Midbrain (tissue), 1 donor: ENCODE results near the gene FAM222A.

Experiments
- DNase-seq: peaks from one replicate; lab custom pipeline; 2025; lab: John Stamatoyannopoulos, UW

FAM222A gene

DNA sequence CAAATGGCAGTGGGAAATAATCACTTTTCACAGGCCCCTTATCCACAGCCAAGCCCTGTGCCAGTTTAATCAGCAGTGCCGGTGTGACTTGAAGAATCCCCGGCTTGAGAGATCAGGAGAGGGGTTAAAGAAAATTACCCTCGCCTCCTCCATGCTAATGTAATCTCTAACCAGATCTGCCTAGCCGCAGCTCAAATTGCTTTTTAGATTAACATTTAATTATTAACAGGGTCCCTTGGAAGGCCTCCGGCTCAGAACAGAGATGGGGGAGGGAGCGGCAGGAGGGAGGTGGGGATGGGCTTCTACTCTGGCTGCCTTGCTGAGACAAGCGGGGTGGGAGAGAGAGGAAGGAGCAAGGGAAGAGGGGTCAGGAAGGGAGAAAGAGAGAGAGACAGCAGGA lies 24.0 kb downstream of the FAM222A start:
- no peak for DNase-seq

DNA sequence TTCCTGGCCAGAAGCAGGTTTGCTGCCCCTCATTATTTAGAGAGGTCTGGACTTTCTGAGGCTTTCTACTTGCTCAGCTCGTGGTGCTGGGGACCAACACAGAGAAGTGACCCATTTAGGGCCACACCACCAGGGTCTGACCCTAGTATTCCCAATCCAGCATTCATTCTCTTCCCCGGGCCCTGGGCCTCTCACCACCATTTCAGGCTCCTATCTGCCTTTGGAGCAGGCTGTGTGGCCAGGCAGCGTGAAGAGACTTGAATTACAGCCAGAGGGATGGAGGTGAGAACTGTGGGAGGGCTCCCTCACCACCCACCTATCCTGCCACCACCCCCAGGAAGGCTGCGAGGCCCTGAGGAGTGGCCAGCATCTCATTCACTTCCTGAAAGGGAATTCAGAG lies 24.6 kb downstream of the FAM222A start:
- no peak for DNase-seq

DNA sequence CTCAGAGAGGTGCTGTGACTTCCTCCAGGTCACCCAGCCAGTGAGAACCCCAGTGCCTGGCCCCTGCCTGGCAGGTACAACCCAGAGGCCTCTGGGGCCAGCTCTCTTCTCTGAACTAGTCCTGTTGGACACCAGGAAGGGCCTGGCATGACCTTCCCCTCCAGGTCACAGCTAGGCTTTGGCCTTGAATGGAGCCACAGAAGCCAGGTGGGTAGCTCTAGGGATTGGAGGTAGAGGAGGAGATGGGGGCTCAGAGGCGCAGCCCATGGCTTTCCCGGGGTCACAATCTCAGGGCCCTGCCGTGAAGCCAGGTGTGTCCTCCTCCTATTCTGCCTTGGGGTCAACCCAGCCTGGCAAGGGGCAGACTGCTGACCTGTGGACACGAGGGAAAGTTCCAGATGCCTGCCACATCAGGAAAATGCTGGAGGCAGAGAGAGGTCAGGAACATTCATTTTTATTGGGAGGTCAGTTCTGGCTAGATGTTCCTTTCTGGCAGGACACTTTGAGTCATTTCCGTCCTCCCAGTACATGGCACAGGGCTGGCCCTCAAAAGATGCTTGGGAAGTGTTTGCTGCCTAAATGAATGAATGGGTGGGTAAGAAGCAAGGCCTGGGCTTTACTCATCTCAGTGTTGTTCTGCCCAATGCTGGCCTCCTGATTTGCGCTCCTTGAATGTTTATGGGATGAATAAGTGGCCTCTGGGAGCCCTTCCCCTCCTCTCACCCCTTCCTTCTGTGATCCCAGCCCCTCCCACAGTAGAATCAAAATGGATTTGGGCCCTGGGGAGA lies 25.4 kb downstream of the FAM222A start:
- DNase-seq = no peak

DNA sequence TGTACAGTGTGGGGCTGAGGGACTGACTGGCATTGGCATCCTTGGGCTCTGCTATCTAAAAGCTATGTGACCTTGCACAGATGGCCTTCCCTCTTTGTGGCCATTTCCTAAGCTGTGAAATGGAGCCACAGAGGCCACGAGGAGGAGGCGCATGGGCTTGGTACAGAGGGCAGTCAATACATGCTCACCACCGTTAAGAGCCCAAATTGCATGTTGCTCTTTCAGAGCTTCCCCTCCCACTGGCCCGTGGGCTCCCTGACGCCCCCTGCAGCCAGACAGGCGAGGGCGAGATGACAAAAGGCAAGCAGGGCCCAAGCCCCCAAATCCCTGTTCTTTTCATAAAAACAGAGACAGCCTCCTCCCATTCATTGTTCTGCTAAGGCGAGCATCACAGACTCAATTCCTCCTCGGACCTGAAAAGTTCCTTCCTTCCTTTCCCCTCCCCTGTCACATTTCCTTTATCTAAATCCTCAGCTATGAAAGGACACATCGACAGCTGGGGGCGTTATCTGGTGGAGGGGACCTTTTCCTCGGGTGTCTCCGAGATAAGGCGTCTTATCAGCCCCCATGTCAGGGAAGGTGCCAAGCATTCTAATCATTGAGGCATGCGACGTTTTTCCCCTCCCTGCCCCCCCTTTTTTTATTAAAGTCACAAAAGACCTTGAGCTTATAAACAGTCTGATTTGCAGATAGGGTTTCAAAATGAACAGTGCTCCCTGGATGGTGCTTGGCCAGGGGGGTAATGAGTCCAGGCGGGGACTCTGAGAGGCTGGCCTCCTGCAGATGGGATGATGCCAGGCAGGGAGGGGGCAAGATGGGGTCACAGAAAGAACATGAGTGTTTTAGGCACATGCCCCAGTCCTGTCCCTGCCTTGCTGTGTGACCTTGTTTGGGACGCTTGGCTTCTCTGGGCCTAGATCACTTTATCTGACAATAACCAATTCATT lies 26.4 kb downstream of the FAM222A start:
- no peak for DNase-seq

DNA sequence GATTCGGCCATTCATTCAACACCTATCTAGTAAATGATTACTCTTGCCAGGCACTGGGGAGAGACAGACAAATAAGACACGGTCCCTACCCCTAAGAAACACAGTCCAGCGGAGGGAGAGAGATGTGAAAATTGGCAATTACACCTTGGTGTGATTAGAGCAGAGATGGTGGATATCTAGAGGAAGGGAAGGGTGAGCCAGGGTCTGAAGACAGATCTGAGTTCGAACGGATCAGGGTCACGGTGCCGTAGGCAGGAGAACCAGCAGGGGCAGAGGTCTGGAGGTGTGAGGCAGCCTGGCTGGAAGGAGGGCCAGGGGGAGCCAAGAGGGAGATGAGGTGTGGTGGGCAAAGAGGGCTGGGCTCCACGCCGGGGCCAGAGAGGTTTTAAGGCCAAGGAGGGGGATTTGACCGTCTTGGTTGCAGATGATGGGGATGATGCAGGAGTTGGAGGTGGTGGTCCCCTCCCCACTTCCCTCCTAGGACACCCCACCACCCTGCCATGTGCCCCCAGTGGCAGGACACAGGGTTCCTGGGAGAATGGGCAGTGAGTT lies 27.1 kb downstream of the FAM222A start:
- DNase-seq = no peak

DNA sequence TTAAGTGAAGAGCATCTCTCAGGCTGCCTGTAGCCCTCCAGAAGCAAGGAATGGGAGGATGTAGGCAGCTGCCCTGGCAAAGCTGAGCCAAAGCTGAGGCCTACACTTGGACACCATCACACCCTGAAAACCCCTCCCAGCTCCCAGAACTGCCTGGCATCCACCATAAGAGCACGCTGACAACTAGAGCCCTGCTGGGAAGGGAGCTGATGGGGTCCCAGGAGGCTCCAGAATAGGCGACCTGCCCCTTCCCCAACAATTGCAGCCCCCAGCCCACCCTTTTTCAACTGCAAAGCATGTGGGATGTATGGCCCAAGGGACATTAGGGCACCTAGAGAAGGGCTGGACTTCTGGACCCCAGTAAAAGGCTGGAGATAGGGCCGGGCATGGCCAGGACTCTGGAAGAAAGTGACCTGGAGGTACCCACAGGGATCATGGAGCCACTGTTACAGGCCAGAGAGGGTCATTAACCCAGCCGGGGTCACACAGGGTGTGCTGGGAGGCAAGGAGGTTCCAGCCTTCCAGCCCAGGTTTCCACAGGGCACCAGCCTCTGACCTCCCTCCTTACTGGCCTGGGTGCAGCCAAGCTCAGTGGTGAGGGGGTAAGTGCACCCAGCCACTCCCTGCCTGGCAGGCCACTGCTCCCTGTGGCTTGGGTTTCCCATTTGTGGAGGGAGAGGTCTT lies 27.8 kb downstream of the FAM222A start:
- no peak for DNase-seq

DNA sequence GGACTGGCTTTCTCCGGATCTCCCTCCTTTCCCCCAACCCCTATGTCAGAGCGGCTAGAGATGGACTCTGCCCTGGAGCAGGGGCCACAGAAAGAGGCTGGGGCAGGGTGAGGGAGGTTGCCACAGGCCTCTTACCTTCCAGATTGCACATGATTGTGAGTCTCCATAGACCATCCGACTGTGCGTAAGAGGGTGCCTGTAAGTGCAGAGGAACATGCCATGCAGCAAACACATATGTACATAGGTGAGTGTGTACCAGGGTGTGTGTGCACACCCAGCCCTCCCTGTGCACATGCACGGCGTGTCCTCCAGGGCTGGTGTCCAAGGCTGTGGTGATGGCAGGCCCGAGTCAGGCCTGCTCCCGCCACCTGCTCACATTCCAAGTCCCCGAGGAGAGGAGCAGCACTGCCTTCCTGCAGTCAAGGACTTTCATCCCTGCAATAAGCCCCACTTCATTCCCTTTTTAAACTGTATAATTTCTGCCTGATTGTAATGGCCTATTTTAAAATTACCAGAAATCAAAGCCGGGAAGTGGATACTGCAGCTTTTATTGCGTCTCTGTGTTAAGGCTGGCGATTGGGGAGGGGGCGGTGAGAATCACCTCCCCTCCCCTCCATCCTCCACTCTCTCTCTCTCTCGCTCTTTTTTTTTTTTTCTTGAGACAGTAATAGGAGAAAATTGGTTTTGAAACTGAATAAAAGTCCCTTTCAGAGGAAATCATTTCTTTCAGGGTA lies 28.5 kb downstream of the FAM222A start:
- no peak for DNase-seq

DNA sequence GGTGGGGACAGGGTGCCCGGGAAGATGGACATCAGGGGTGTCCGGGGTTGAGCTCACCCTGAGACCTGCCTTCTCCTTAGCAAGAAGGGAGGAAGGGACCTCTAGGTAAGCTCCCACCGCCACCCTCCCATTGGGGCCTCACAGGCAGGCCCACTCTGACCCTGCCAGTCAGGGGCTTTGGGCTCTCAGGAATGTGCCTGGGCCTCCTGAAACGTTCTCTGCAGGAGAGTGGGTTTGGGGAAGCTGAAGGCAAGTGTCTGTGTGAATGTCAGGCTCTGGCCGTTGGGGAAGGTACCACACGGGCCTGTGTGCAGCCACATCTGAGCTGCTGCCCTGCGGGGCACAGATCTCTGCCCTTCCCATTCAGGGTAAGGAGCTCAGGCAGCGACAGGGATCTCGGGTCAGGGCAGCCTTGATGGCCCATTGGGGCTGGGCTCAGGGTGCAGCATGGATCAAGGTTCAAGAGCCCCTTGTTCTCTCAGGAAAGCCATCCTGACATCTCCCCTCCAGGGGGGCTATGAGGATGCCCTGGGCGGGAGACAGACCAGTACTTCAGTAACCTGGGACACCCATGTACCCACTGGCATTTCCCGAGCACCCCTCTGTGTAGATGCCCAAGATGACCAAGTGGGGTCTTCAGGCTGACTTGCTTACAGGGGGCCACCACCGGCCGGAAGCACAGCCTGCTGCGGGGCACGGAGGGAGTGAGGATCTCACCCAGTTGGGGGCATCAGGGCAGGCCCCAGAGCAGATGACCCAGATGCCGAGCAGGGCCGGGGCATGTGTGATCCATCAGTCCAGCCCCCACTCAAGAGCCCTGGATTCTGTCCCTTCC lies 29.7 kb downstream of the FAM222A start:
- DNase-seq = no peak

DNA sequence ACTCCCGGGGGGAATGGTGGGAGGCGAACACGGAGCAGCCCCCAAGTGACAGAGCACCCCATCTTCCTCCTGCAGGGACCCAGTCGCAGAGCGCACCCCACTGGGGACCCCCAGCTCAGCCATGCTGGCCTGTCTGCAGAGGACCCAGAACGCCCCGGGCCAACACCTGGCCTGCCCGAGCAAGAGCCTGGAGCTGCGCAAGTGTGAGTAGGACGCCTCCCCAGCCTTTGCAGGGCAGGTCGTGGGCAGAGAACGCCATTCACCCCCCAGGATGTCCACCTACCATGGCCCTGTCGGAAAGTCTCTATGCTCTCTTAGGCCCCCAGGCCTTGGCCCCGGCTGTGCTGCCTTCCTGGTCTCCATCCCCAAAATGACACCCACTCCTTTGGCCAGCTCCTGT lies 30.4 kb downstream of the FAM222A start:
- DNase-seq = no peak

DNA sequence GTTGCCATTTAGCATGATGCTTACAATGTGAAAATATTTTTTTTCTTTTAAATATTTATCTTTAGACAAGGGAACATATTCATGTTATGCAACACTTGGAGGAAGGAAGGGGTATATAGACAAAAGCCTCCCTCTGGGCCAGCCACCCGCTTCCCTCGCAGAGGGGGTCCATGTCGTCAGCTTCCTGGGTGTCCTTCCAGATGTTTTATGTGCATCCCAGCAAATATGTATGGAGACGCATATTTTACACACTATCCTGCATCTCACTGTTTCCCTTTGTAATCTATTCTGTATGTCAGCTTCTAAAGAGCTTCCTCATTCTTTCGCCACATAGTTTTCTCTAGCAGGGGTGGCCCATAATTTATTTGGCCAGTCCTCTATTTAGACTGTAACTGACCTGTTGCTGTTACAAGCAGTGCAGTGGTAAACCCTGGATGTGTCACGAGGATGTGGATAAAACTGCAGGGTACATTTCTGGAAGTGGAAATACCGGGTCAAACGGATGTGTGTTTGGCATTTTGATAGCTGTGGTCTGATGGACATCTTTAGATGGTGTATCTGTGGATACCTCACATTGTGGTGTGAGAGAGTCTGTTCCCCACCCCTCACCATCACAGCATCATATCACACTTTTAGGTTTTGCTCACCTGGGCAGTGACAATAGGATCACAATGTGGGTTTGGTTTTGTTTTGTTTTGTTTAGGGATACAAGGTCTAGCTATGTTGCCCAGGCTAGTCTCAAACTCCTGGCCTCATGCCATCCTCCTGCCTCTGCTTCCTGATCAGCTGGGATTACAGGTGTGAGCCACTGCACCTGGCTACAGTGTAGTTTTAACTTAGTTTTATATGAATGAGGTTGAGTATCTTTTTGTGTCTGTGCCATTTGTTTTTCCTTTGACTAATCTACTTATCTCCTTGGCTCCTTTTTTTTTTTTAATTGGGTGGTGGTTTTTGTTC lies 31.6 kb downstream of the FAM222A start:
- no peak for DNase-seq

DNA sequence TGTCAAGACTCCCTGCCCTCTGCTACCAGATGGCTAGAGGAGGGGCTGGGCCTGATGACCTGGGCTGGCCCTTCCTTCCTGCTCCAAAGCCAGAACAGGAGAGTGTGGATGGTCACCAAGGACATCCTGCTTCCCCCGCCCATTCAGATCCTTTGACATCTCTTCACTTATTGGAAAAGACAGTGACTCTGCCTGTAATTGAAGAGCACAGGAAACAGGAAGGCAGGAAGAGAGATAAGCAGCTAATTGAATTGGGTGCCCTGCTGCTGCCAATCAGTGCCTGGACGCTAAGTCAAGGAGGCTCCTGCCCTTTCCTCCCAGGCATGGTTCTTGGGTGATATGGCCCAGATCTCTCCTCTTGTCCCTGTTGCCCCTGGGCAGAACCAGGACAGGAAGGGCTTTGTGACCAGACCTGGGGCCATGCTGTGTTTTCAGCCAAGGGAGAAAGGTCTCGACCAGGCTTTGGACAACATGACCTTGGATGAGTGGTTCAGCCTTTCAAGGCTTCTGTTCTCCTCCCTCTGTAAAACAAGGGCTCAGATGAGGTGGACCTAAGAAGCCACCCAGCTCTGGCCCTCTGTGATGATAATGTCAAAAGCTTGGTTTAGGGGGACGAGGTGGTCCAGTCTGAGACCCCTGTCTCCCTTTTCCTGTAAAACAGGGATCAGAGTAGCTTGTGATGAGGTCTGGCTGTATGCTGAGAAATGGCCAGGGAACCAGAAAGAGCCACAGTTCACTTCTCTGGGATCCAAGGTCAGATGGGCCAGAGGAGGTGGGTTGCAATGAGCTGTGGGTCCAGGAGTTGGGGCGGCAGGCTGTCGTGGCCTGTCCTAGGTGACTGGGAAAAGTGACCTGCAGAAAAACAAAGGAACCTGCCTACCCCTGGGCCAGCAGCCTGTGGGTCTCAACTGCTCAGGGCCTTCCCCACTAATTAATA lies 38.8 kb downstream of the FAM222A start:
- DNase-seq = no peak

DNA sequence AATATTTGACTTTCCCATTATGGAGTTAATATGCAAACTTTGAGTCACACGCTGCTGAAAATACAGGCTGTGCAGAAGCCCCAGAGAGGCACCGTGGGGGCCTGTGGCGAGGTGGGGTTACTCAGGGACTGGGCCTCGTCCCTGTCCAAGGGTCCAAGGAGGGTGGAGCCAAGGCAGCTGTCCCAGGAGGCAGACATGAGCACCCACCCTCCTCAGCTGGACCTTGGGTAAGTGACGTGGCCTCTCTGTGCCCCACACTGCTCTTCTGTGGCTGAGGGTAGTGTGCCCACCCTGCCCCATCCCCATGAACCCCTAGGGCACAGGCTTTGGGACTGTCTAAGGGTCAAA lies 39.4 kb downstream of the FAM222A start:
- DNase-seq = no peak

DNA sequence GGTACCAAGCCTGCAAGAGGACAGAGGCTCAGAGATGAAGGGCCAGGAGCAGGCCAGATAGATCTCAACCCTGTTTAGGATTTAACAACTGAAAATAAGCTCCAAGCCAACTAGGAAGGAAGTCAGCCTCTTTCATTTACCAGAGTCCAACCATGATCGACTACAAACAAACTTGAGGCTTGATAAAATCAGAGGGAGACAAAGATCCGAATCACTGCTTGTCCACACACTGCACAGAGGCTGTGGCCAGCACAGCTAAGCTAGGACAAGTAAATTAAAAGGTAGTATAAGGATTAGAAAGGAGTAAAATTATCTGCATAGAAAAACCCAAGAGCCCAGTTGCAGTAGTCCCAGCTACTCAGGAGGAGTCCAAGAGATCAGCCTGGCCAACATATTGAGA lies 40.3 kb downstream of the FAM222A start:
- DNase-seq = no peak

DNA sequence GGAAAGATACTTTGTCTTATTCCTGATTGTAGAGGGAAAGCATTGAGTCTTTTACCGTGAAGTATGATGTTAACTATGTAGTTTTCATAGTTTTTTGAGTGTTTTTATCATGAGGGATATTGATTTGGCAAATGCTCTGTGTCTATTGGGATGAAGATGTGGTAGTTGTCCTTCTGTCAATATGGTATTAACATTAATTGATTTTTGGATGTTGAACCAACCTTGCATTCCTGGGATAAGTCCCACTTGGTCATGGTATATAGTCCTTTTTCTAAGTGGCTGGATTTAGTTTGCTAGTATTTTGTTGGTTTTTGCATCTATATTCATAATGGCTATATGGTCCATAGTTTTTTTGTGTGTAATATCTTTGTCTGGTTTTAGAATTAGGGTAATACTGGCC lies 42.8 kb downstream of the FAM222A start:
- DNase-seq = no peak

DNA sequence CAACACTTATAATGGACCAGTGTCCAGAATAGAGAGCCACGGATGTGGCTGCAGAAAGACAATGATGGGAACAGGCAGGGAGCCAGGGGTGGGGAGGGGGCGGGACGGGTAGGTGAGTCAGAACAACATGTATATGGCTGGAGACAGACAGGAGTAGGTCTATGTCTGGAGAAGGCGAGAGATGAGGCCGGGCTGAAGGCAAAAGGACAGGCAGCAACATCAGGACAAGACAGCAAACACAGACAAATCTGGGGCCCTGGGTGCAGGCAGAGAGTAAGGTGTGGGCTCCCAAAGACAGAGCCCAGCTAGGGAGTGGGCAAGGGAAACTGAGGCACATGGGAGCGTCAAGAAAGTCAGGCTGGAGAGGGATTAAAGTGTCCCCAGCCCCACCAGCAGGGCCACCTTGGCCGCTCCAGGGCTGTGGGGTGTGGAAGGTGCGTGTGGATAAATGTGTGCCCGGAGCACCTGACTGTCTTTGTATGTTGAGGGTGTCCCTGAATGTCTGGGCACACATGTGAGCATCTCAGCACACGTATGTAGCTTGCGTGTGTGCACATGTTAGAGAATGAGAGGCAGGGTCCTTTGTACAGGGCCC lies 44.1 kb downstream of the FAM222A start:
- DNase-seq = no peak

DNA sequence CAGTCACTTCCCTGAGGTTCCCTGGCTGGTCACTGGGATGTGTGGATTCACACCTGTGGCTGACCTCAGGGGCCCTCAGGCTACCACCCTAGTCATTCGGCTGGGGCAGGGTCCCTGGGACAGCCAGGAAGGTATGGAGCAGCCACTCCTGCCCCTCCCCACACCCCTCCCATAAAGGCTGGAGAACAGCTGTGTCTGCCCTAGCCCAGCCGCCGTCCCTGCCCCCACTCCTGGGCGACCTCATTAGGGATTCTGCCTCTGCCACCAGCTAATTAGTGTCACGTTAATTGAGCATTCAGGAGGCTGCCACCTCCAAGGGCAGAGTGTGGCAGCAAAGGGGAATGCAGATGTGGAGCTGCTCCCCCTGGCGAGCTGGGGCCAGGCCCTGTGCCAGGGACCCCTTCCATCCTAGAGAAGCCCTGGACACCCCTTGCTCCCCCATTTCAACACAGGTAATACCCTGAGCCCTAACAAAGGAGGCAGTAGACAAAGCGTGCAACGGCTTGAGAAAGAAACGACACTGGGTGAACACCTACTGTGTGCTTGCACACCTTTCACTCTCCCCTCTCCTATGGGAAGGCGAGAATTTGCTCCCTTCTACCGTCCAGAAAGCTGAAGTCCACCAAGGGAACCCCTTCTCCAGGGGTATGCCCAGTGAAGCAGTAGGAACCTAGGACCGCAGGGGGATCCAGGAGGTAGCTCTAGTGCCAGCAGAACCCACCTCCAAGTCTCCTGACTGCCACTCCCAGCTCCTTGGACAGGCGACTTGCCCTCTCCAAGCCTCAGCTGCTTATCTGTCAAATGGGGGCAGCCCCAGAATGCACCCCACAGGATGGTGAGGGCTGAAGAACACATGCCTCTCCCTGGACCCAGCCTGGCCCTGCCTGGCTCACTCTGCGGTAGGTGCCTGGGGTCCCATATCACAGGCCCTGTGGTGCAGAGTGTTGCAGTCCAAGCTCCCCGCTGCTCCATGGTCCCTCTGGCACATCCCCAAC lies 45.1 kb downstream of the FAM222A start:
- DNase-seq = no peak

DNA sequence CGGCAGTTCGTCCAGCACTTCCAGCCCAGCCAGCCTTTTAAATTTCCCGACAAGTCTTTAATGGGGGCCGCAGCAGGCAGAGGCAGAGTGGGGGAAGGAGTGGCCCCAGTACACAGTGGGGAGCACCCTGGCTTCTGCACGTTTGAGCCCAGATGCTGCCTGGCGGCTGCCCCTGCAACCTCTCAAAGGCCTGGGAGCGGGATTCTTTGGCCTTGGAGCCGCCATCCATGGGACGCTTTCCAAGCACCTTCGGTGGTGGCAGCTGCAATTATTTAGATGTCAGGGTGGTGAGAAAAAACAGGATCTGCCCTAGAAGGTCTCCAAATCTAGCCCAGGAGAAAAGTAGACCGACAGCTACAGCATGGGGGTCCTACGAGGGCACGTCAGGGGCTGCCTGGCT lies 46.0 kb downstream of the FAM222A start:
- no peak for DNase-seq
